CD8-positive, alpha-beta memory T cell (primary cell): ENCODE measurements around the gene HMCES. TPM values are rescaled to one million over a fixed set of nuclear protein-coding genes. Genes with fewer than 3 reads are reported as not detected.
A peak's percentile ranks its signal among the peaks of the same experiment; 100 is the strongest.

Experiments
- CTCF ChIA-PET: fragments of 350-600 bp; sonication (Branson Sonifier 250); formaldehyde crosslinking; loops from one replicate; lab custom pipeline; 2021; ENCODE audit warnings: antibody characterized with exemption; lab: Charles Lee
- POLR2A ChIA-PET: fragments of 350-600 bp; sonication (Branson Sonifier 250); formaldehyde crosslinking; loops from one replicate; lab custom pipeline; 2021; ENCODE audit warnings: antibody characterized with exemption; lab: Charles Lee
- DNase-seq, 5 donors: peaks; one replicate each; pipeline versions ENCODE4 v3.0.0 to v3.0.0-alpha.2; 2020 to 2022; ENCODE audit warnings: mixed read lengths in 1 of 5
- H3K27ac ChIP-seq: one replicate; pipeline ENCODE4 v1.7.0; 2013; ENCODE audit warnings: low read depth, mild to moderate bottlenecking, low read length, moderate library complexity
- H3K27me3 ChIP-seq: 2 replicates; pipeline ENCODE4 v1.7.0; 2013; ENCODE audit warnings: low read length, mild to moderate bottlenecking; ENCODE audit not compliant: insufficient read depth, poor library complexity, severe bottlenecking
- H3K36me3 ChIP-seq: 2 replicates; pipeline ENCODE4 v1.7.0; 2013; ENCODE audit warnings: mild to moderate bottlenecking, low read length, moderate library complexity; ENCODE audit not compliant: insufficient read depth
- H3K4me1 ChIP-seq: 2 replicates; pipeline ENCODE4 v1.7.0; 2013; ENCODE audit warnings: mild to moderate bottlenecking, low read length, moderate library complexity; ENCODE audit not compliant: insufficient read depth
- H3K4me3 ChIP-seq: 2 replicates; pipeline ENCODE4 v1.7.0; 2013; ENCODE audit warnings: mild to moderate bottlenecking, low read length
- H3K9me3 ChIP-seq: 2 replicates; pipeline ENCODE4 v1.7.0; 2013; ENCODE audit warnings: mild to moderate bottlenecking, low read length
- H3K27ac Mint-ChIP-seq, 8 donors: one replicate each; pipeline ENCODE4 v1.8.0; 2020 to 2021; ENCODE audit warnings: mixed read lengths in 8 of 8, mild to moderate bottlenecking in 6 of 8, inconsistent platforms in 3 of 8, moderate library complexity in 3 of 8
- H3K27me3 Mint-ChIP-seq, 2 donors: one replicate each; pipeline ENCODE4 v1.8.0; 2020 to 2021; ENCODE audit warnings: mixed read lengths in 2 of 2, mild to moderate bottlenecking in 1 of 2, moderate library complexity in 1 of 2
- H3K36me3 Mint-ChIP-seq, 3 donors: one replicate each; pipeline ENCODE4 v1.8.0; 2020 to 2021; ENCODE audit warnings: mixed read lengths in 3 of 3, inconsistent platforms in 1 of 3, mild to moderate bottlenecking in 1 of 3
- H3K4me1 Mint-ChIP-seq, 3 donors: one replicate each; pipeline ENCODE4 v1.8.0; 2020 to 2021; ENCODE audit warnings: mixed read lengths in 3 of 3, inconsistent platforms in 1 of 3, mild to moderate bottlenecking in 1 of 3
- H3K4me3 Mint-ChIP-seq, 7 donors: one replicate each; pipeline ENCODE4 v1.8.0; 2020 to 2021; ENCODE audit warnings: mixed read lengths in 7 of 7, mild to moderate bottlenecking in 6 of 7, moderate library complexity in 4 of 7, inconsistent platforms in 2 of 7
- H3K9me3 Mint-ChIP-seq, 5 donors: one replicate each; pipeline ENCODE4 v1.8.0; 2020 to 2022; ENCODE audit warnings: mixed read lengths in 5 of 5, mild to moderate bottlenecking in 3 of 5, moderate library complexity in 2 of 5, inconsistent platforms in 1 of 5
- polyA plus RNA-seq: library from polyadenylated mRNA; unstranded; fragments of 300-500 nt; fragmentation: Illumina TruSeq; gene quantifications from one replicate; pipeline ENCODE4 v1.2.3, GENCODE V29; 2021
- total RNA-seq, 2 experiments: library from RNA; stranded (reverse); gene quantifications; one replicate each; pipeline ENCODE4 v1.2.3, GENCODE V29; 2021

The HMCES gene
- total and polyA plus RNA-seq, 3 experiments from 2014 or later = 64.3 to 97.9 (median 64.6) TPM

DNA sequence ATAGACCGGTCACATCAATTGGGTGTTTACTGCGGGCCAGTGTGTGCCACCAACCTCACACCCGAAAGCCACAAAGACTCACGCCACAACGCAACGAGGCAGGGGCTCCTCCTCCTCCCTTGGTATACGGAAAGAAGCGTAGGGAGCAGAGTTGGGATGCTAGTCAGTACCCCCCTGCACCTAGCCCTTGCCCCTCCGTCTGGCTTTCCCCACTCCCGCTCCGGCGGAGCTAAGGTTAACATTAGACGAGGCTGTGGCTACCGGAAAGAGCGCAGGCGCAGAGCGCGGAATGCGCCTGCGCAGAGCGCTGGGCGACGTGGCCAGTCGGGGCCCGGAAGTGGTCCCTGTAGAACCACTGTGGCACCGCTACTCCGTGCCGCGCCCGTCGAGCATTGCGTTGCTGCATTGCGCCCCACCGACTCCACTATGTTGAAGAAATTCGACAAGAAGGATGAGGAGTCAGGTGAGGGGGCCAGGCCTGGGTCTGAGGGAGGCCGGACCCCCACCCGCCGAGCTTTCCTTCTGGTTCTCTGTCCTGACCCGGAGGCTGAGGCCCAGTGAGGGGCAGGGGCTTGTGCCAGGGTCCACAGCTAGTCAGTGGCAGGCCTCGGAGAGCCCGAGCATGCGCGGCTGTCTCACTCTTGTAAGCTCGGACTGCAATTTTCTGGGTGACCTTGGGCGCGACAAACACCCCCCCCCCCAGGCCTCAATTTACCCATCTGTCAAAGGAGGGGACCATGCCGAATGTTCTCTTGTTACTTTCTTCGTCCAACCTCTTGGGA, 29.2 kb upstream of the HMCES start, which contains the start of gene COPG1:
Gene COPG1, plus strand, starts transcription at position 323 of the 782 bp plus-strand sequence. Its CDS starts 104 bp downstream, at position 427.
- Histone ChIP-seq H3K27ac (peak within 1 kb of the TSS; percentile 97), H3K27me3 (no peaks in the 10 kb centered on the region), H3K4me1 (peaks cover 25% of the 10 kb centered on the region), H3K9me3 (no peaks in the 10 kb centered on the region), H3K36me3 (peaks cover 18% of the 10 kb centered on the region), H3K4me3 (peak within 1 kb of the TSS; percentile 100)
- peak; percentile 77 to 91 (median 88) for DNase-seq
- H3K27ac Mint-ChIP-seq = peak within 1 kb of the TSS; percentile 95 to 100 (median 98)
- H3K9me3 Mint-ChIP-seq = no peaks in the 10 kb centered on the region
- peaks cover 37 to 55% (median 42%) of the 10 kb centered on the region in 3 donors for H3K4me1 Mint-ChIP-seq
- H3K36me3 Mint-ChIP-seq = peaks cover 0 to 44% (median 2%) of the 10 kb centered on the region in 3 donors
- H3K4me3 Mint-ChIP-seq = peak within 1 kb of the TSS; percentile 96 to 100 (median 97)
- H3K27me3 Mint-ChIP-seq = peaks cover 0 to 2% of the 10 kb centered on the region in 2 donors
- POLR2A ChIA-PET = interaction anchor here (0.6 to 1.9 kb wide), 12 partner anchors 30 to 281 kb away, joined by 3 to 11 read pairs (median 4); partner anchors contain the start of genes CFAP92, HMCES and RAB43
- CTCF ChIA-PET = interaction anchor here (0.6 to 10.0 kb wide), 12 partner anchors 10 to 632 kb away, joined by 3 to 143 read pairs (median 4); a partner anchor contains a TSS

DNA sequence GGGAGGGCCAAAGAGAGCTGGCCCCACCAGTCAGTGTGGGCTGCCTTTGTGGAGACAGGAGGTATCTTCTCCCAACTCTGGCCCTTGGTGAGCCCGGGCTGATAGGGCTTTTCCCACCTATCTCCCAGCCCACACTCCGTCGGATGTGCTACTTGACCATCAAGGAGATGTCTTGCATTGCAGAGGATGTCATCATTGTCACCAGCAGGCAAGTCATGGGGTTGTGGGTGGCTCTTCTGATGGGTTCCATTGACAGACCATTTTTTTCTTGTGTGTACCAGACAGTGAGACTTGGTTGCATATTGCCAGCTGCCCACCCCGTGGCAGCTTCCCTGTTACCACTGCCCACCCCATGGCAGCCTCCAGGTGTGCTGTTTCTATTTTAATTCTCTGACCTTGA, 25.9 kb upstream of the HMCES start:
- H3K27me3 Mint-ChIP-seq = peaks cover 0 to 2% of the 10 kb centered on the region in 2 donors
- H3K4me1 Mint-ChIP-seq = peaks cover 34 to 49% (median 40%) of the 10 kb centered on the region in 3 donors
- Histone ChIP-seq H3K4me1 (peaks cover 20% of the 10 kb centered on the region), H3K27ac (no peak overlapping the region), H3K4me3 (no peak overlapping the region), H3K9me3 (no peaks in the 10 kb centered on the region), H3K36me3 (peaks cover 46% of the 10 kb centered on the region), H3K27me3 (no peaks in the 10 kb centered on the region)
- no peak for DNase-seq
- H3K27ac Mint-ChIP-seq = peak overlapping the region in 3 of 8 donors; percentile 23 to 63 (median 63)
- peaks cover 0 to 76% (median 10%) of the 10 kb centered on the region in 3 donors for H3K36me3 Mint-ChIP-seq
- no peaks in the 10 kb centered on the region for H3K9me3 Mint-ChIP-seq
- CTCF ChIA-PET = interaction anchor here (1.1 to 10.0 kb wide), 4 partner anchors 9 to 282 kb away, joined by 3 to 143 read pairs (median 12); a partner anchor contains a TSS
- POLR2A ChIA-PET = interaction anchor here (1.1 kb wide), 1 partner anchor 27 kb away, joined by 3 read pairs; no protein-coding TSS in a partner anchor
- H3K4me3 Mint-ChIP-seq = peak overlapping the region in 1 of 7 donors; percentile 77

GRCh38 chr3:129254536-129255230, 24.0 kb upstream of the HMCES start:
- H3K4me3 ChIP-seq = no peak overlapping the region
- Mint-ChIP-seq H3K4me1 (peaks cover 23 to 31% (median 29%) of the 10 kb centered on the region in 3 donors), H3K9me3 (no peaks in the 10 kb centered on the region), H3K36me3 (peaks cover 0 to 85% (median 13%) of the 10 kb centered on the region in 3 donors), H3K27ac (peak overlapping the region in 2 of 8 donors; percentile 35 to 74), H3K4me3 (peak overlapping the region in 1 of 7 donors; percentile 50), H3K27me3 (no peaks in the 10 kb centered on the region)
- H3K27me3 ChIP-seq = no peaks in the 10 kb centered on the region
- ChIA-PET POLR2A (no interaction called here), CTCF (interaction anchor here (1.7 kb wide), 1 partner anchor 285 kb away, joined by 7 read pairs; no protein-coding TSS in a partner anchor)
- H3K4me1 ChIP-seq = peaks cover 10% of the 10 kb centered on the region
- H3K36me3 ChIP-seq = peaks cover 55% of the 10 kb centered on the region
- DNase-seq = no peak
- no peak overlapping the region for H3K27ac ChIP-seq
- H3K9me3 ChIP-seq = no peaks in the 10 kb centered on the region

- peaks cover 71% of the 10 kb centered on the region for H3K36me3 ChIP-seq
- H3K4me1 Mint-ChIP-seq = peaks cover 15 to 23% (median 22%) of the 10 kb centered on the region in 3 donors
- peaks cover 0 to 92% (median 20%) of the 10 kb centered on the region in 3 donors for H3K36me3 Mint-ChIP-seq
- H3K4me3 ChIP-seq = no peak overlapping the region
- H3K27ac ChIP-seq = no peak overlapping the region
- no peaks in the 10 kb centered on the region for H3K27me3 ChIP-seq
- peak overlapping the region in 2 of 8 donors; percentile 57 to 72 for H3K27ac Mint-ChIP-seq
- POLR2A ChIA-PET = no interaction called here
- CTCF ChIA-PET = interaction anchor here (1.2 to 2.0 kb wide), 3 partner anchors 10 to 202 kb away, joined by 4 to 8 read pairs (median 4); a partner anchor contains a TSS
- H3K27me3 Mint-ChIP-seq = no peaks in the 10 kb centered on the region
- H3K4me1 ChIP-seq = no peaks in the 10 kb centered on the region
- no peak for DNase-seq
- no peak overlapping the region for H3K4me3 Mint-ChIP-seq
- no peaks in the 10 kb centered on the region for H3K9me3 ChIP-seq
- H3K9me3 Mint-ChIP-seq = no peaks in the 10 kb centered on the region
Observed at GRCh38 chr3:129256270-129256669, 22.4 kb upstream of the HMCES start.

GRCh38 chr3:129257609-129258008, 21.1 kb upstream of the HMCES start:
- no peaks in the 10 kb centered on the region for H3K27me3 Mint-ChIP-seq
- POLR2A ChIA-PET = no interaction called here

DNA sequence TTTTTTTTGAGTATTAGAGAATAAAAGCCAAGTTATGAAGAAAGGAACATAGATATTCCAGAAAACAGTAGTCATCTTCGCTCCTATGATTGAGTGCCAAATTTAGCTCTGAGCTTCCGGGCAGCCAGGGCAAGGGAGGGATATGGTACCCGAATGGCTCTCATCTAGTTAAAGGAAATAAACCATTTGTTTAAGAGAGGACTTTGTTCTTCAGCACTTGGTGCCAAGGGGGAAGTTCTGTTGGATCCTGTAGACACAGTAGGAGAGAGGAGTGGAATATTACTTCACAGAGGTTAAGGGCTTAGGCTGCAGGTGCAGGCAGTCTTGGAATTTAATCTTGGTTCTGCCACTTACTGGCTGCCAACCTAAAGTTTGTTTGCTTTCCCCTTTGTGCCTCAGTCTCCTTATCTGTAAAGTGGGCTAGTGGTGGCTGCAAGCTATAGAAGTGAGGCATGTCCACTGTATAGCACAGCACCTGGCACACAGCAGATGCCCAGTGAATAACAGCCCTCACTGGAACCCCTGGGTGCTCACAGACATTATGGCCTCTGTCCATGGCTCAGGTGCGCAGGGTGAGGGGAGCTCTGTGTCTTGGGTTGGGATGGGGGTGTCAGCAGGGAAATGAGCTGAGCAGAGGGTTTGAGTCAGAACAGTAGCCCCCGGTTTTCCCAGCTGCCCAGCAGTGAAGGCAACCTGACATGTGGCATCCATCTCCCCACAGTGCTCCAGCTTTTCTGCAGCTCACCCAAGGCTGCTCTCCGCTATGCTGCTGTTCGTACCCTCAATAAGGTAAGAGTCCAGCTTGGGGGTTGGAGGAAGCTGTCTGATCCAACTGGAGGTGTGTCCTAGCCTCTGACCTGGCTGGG, 18.8 kb upstream of the HMCES start:
- no peaks in the 10 kb centered on the region for H3K27me3 ChIP-seq
- Mint-ChIP-seq H3K27me3 (no peaks in the 10 kb centered on the region), H3K27ac (peak overlapping the region in 3 of 8 donors; percentile 42 to 70 (median 69)), H3K4me1 (peaks cover 4 to 15% (median 12%) of the 10 kb centered on the region in 3 donors), H3K9me3 (no peaks in the 10 kb centered on the region), H3K4me3 (no peak overlapping the region), H3K36me3 (peaks cover 6 to 96% (median 35%) of the 10 kb centered on the region in 3 donors)
- H3K9me3 ChIP-seq = no peaks in the 10 kb centered on the region
- H3K4me1 ChIP-seq = no peaks in the 10 kb centered on the region
- CTCF ChIA-PET = interaction anchor here (0.9 to 1.1 kb wide), 2 partner anchors 10 to 290 kb away, joined by 3 to 4 read pairs; no protein-coding TSS in a partner anchor
- POLR2A ChIA-PET = no interaction called here
- DNase-seq = no peak
- H3K4me3 ChIP-seq = no peak overlapping the region
- peaks cover 74% of the 10 kb centered on the region for H3K36me3 ChIP-seq
- no peak overlapping the region for H3K27ac ChIP-seq

More at GRCh38 chr3:129257609-129258008, 21.1 kb upstream of the HMCES start:
- no peaks in the 10 kb centered on the region for H3K9me3 Mint-ChIP-seq
- Histone ChIP-seq H3K36me3 (peaks cover 73% of the 10 kb centered on the region), H3K27ac (no peak overlapping the region), H3K27me3 (no peaks in the 10 kb centered on the region), H3K9me3 (no peaks in the 10 kb centered on the region), H3K4me3 (no peak overlapping the region), H3K4me1 (no peaks in the 10 kb centered on the region)
- H3K27ac Mint-ChIP-seq = no peak overlapping the region
- peak overlapping the region in 1 of 7 donors; percentile 32 for H3K4me3 Mint-ChIP-seq
- H3K36me3 Mint-ChIP-seq = peaks cover 0 to 95% (median 25%) of the 10 kb centered on the region in 3 donors
- peaks cover 12 to 15% (median 15%) of the 10 kb centered on the region in 3 donors for H3K4me1 Mint-ChIP-seq
- DNase-seq = no peak
- CTCF ChIA-PET = interaction anchor here (1.2 kb wide), 2 partner anchors 204 to 288 kb away, joined by 3 to 4 read pairs; no protein-coding TSS in a partner anchor

DNA sequence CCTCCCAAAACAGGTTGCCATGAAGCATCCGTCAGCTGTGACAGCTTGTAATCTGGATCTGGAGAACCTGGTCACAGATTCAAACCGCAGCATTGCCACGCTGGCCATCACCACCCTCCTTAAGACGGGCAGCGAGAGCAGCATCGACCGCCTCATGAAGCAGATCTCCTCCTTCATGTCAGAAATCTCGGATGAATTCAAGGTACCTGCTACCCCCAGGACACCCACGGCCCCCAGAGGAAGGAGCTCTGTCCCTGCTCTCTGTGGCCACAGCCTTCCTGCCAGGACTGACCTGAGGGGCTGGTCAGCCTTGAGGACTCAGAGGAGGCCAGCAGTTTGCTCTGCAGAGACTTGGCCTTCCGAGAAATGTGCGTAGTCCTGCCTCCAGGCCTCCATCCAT, 18.1 kb upstream of the HMCES start:
- H3K36me3 ChIP-seq = peaks cover 77% of the 10 kb centered on the region
- ChIA-PET POLR2A (no interaction called here), CTCF (interaction anchor here (0.9 to 1.1 kb wide), 3 partner anchors 9 to 291 kb away, joined by 3 to 4 read pairs (median 3); no protein-coding TSS in a partner anchor)
- H3K4me1 ChIP-seq = no peaks in the 10 kb centered on the region
- no peaks in the 10 kb centered on the region for H3K9me3 ChIP-seq
- H3K27ac ChIP-seq = no peak overlapping the region
- Mint-ChIP-seq H3K4me1 (peaks cover 4 to 15% (median 11%) of the 10 kb centered on the region in 3 donors), H3K27ac (peak overlapping the region in 1 of 8 donors; percentile 42), H3K36me3 (peaks cover 6 to 96% (median 35%) of the 10 kb centered on the region in 3 donors), H3K27me3 (no peaks in the 10 kb centered on the region), H3K9me3 (no peaks in the 10 kb centered on the region), H3K4me3 (no peak overlapping the region)
- no peak overlapping the region for H3K4me3 ChIP-seq
- H3K27me3 ChIP-seq = no peaks in the 10 kb centered on the region
- no peak for DNase-seq
